A673 (cell line): ENCODE measurements around the gene CLDN12.

Experiments used
- CTCF ChIP-seq: fragments of 300-800, 200-600 bp; sonication (generic); conservative IDR thresholded peaks from 2 replicates; pipeline ENCODE4 v1.5.1; 2017; ENCODE audit warnings: low read depth, mild to moderate bottlenecking, antibody characterized with exemption, low read length, moderate library complexity, mixed read lengths
- EZH2 ChIP-seq: fragments of 200-600 bp; sonication (generic); IDR thresholded peaks from 2 replicates; pipeline ENCODE4 v1.6.1; 2017; ENCODE audit warnings: borderline replicate concordance, low read depth, mild to moderate bottlenecking, mixed read lengths, antibody characterized with exemption, low read length; ENCODE audit not compliant: poor library complexity, severe bottlenecking

GRCh38 chr7:90411510-90411909, 8.2 kb downstream of the CLDN12 start:
- TF ChIP-seq EZH2 (no peak), CTCF (no peak)
